ENCODE measurements around the gene FAM20B.

- TF ChIP-seq EZH2 (IDR thresholded peaks at IDR 0.05; ENCODE audit: low read depth, unreplicated experiment) (no peak), CTCF (conservative IDR thresholded peaks at IDR 0.05; ENCODE audit: low read depth in 2 of 2) (no peak), POLR2AphosphoS5 (IDR thresholded peaks at IDR 0.05; ENCODE audit: low read depth) (no peak), EZH2phosphoT487 (IDR thresholded peaks at IDR 0.05; ENCODE audit: unreplicated experiment) (no peak), REST (IDR thresholded peaks at IDR 0.05; ENCODE audit: unreplicated experiment) (no peak)
Observed at GRCh38 chr1:179030130-179030529, 4.4 kb downstream of the FAM20B start.

All from GM23338 (cell line).